NCI-H2227 (cell line): ENCODE measurements around the gene RTTN.

Experiments
- DNase-seq: peaks from one replicate; lab custom pipeline; 2025; ENCODE audit not compliant: unreplicated experiment; lab: John Stamatoyannopoulos, UW

RTTN gene

GRCh38 chr18:70085641-70086040 lies 119.8 kb downstream of the RTTN start:
- no peak for DNase-seq

GRCh38 chr18:70082430-70082829 lies 123.1 kb downstream of the RTTN start:
- no peak for DNase-seq

GRCh38 chr18:70078106-70078505 lies 127.4 kb downstream of the RTTN start:
- DNase-seq: no peak

GRCh38 chr18:70075906-70076305 lies 129.6 kb downstream of the RTTN start:
- DNase-seq: no peak

GRCh38 chr18:70074116-70074515 lies 131.4 kb downstream of the RTTN start:
- no peak for DNase-seq

- no peak for DNase-seq
Observed at GRCh38 chr18:70073432-70073831, 132.1 kb downstream of the RTTN start.

GRCh38 chr18:70072678-70073077 lies 132.8 kb downstream of the RTTN start:
- DNase-seq: no peak

- DNase-seq: no peak
Observed at GRCh38 chr18:70069965-70070364, 135.5 kb downstream of the RTTN start.

DNA sequence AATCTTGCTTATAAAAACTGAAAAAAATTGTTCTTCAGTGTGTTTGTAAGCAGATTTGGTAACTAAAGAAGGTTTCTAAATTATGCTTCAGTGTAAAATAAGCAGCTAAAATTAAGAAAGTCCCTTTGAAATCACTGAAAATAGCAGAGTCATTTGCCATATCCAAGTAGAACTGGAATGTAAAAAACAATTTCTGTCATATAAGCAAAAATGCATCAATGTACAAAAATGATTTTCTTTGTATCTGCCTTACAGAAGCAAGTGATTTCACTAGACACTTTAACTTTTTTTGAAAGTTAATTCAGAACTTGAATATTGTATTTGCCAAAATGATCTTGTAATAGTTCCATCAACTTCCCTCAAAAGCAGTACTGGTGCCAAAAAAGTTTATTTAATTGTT lies 136.1 kb downstream of the RTTN start:
- DNase-seq: no peak

DNA sequence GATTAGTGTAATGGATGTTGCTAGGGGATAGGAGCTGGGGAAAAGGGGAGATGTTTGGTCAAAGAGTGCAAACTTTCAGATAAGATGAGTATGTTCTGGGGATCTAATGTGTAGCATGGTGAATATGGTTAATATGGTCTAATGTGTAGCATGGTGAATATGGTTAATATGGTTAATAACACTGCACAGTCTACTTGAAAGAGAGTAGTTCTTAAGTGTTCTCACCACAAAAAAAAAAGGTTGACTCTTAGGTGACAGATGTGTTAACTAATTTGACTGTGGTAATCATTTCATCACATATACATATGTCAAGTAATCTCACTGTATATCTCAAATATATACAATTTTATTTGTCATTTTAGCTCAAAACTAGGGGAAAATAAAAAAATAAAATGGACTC lies 136.5 kb downstream of the RTTN start:
- DNase-seq: no peak

DNA sequence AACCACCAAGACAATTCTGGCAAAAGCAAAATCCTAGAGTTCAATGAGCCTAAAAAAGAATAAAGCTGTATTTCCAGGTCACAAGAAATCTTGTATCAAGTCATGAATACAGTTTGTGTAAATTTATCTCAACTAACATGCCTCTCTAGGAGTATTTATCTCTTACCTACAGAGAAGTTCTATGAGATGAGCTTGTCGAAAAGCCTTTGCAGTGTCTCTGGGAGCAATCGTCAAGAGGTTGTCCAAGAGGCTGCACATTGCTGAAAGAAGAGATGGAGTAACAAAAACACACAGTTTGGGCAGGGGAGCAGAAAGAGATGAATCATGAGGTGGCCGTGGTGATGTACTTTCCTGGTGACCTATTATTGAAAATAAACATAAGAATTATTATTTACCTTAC lies 145.8 kb downstream of the RTTN start:
- no peak for DNase-seq

DNA sequence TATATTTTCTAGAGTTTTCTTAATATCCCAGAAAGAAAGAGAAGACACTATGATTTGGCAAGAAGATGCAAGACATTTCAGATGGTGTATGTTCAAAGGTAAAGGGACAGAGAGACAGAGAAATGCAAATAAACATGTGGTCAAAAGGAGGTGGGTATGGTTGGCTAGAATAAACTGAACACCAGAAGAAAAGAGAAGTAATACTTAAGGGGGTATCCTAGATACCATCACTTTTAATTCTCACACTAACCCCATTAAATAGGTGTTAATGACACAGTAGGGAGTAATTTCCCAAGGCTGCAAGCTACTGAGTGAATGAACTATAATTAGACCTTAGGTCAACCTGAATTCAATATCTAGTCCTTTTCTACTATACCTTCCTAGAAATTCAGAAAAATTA lies 146.6 kb downstream of the RTTN start:
- no peak for DNase-seq

DNA sequence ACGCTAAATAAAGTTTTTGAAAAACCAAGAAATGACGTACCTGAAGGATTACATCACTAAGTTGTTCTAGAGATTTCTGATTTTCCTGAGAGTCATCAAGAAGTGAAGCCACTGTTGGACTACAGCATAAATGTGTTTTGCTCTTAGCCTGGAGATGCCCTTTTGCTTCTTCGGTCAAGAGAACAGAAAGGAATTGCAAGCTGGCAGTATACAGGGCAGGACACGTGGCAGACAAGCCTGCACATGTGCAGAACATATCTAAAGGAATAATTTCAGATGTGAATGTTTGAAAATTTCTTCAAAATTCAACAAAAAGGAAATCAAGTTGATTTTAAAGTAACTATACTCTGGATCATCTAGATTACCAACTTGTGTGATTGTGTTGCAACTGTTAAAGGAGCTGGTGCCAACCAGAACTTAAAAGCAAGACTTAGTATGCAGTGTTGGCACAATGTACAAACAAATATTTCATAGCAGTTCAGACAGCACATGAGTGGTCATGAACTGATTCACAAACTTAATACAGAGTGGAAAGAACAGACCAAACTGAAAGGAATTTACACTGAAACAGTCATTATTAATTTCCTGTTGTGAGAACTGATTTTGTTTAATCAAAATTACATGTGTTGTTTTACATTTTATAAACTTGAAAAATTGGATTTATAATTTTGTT lies 157.4 kb downstream of the RTTN start:
- DNase-seq: no peak

DNA sequence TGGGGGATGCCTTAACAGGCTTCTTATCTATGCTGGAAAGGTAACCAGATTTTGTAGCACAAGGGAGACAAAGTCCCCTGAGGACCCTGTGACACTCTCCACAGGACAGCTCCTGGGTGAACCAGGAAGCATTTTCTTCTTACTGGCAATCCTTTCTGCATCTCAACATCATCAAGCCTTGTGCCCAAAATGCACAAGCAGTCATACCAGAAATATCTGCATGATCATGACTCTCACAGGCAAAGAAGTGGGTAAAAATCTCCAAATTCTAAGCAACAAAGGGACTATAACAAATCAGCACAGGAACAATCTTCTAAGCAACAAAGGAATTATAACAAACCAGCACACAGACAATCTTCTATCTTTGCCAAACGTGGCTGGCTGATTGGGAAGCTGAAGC lies 158.7 kb downstream of the RTTN start:
- no peak for DNase-seq

DNA sequence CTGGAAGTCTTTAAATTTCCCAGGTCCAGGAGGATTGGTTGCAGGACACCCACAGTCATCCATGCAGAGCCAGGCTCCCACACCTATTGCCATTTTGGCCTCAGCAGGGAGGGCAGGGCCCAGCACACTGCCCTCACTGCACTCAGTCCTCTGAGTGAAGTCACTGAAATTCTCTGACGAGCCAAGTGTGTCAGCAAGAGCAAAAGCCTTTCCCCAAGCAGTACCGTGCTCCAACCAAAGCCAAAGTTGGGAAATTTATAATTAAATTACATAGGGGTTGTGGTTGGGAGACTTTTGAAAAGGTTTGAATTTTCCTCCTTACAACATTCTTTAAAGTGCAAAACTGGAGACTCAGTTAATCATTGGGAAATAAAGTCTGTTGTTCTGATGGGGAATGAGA lies 159.3 kb downstream of the RTTN start:
- no peak for DNase-seq

DNA sequence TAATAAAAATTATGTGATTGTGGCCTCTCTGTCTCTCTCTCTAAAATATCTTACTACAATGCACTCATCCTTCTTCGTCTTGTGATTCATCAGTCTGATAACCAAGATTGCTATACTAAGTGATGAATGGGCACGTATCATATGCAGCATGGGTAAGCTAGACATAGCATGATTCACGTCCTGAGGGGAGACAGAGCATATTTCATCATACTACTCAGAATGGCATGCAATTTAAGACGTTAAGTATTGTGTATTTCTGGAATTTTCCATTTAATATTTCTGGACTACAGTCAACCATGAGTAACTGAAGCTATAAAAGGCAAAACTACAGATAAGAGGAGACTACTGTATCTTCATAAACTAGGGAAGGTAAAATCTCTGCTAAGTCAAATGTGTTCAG lies 160.9 kb downstream of the RTTN start:
- DNase-seq: no peak

GRCh38 chr18:70041459-70042050 lies 163.9 kb downstream of the RTTN start:
- DNase-seq: no peak

DNA sequence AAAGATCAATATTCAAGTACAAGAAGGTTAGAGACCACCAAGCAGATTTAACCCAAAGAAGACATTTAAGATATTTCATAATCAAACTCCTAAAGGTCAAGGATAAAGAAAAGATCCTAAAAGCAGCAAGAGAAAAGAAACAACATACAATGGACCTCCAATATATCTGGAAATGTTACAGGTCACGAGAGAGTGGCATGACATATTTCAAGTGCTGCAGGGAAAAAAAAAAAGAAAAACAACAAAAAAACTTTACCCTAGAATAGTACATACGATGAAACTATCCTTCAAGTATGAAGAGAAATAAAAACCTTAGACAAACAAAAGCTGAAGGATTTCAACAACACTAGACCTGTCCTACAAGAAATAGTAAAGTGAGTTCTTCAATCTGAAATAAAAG lies 166.3 kb downstream of the RTTN start:
- DNase-seq: no peak

- no peak for DNase-seq
Observed at GRCh38 chr18:70037431-70038061, 167.9 kb downstream of the RTTN start.

DNA sequence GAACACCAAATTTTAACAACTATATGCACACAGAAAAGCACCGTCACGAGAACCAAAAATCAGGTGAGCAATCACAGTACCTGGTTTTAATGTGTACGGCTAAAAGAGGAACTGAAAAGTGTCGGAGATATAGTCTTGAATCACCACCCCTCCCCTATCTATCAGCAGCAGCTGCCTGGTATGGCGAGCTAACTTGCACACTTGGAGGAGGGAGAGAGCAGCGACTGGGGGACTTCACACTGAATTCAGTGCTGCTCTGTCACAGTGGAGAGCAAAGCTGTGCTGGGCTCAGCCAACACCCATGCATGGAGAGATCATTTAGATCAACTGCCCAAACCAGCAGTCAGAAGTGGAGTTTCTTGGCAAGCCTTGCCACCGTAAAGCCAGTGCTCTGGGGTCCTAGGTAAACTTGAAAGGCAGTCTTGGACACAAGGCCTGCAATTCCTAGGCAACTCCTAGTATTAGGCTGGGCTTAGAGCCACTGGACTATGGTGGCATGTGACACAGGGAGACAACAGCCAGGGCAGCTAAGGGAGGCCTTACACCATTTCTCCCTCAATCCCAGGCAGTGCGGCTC lies 168.6 kb downstream of the RTTN start:
- no peak for DNase-seq

DNA sequence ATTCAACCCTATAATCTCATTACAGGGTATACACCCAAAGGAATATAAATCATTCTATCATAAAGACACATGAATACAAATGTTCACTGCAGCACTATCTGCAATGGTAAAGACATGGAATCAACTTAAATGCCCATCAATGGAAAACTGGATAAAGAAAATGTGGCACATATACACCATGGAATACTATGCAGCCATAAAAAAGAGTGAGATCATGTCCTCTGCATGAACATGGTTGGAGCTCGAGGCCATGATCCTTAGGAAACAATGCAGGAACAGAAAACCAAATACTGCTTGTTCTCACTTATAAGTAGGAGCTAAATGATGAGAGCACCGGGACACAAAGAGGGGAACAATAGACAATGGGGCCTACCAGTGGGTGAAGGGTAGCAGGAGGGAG lies 169.3 kb downstream of the RTTN start:
- DNase-seq: no peak

DNA sequence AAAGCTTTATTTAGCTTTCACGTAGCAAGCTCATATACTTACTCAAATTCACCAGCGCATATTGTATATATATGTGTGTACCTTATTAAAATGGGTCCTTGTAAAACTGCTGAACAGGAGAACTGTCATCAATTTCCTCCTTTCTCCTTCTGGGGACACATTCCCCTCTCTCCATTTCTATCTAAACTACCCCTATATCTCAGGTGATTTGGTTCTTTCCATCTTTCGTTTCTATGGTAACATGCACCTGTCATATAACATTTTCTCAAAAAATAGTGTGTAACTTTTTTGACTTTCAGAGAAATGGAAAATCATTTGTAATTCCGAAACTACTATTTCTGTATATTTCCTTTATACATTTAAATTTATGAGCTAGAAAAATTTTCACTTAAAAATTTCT lies 174.3 kb downstream of the RTTN start:
- no peak for DNase-seq
